ENCODE data around the gene AMBP. TPM values are rescaled to one million over a fixed set of nuclear protein-coding genes. Genes with fewer than 3 reads are reported as not detected.
A peak's percentile ranks its signal among the peaks of the same experiment; 100 is the strongest.
"Not testable (repeated sequence)": the region's sequence is repeated elsewhere in the genome, so short reads cannot be mapped to it uniquely, and the experiment has no call there.

The AMBP gene
- total RNA-seq, 8 experiments from 2014 or later = 0.16 to 1.8 (median 0.45) TPM; not detected in 1

DNA sequence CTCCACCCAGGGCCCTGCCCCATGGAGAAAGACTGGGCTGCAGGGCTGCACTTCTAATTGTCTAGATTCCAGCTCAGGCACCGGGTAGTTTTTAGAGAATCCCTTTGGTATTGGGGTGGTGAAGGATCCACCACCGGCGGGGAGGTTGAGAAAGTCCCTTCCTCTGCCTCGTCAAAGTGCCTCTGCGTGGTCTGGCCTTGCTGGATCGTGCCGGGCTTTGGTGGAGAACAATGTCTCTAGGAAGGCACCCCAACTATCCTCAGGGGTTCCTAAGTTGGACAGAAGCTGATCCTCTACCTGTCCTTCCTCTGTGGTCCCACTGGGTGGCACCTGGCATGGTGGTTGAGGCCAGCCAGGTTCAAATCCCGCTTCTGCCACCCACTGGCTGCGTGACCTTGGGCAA is 7.3 kb upstream of the AMBP start:
- no peak overlapping the region for H3K27ac ChIP-seq
- H3K4me3 ChIP-seq = no peak overlapping the region
- 65 to 90% (median 80%) methylated on average over 2 to 5 of the region's 9 CpGs; no CpG with 5 or more reads in 5 of the 10 experiments for WGBS, 10 experiments
- no peak for ATAC-seq (replicated peaks in 6 of 8)
- H3K4me1 ChIP-seq (replicated peaks in 1 of 2) = no peaks in the 10 kb centered on the region
- in situ Hi-C loops (cut with MboI; ENCODE audit: low pct_unique_long_range_greater_than_20kb in 2 of 9, low sequenced_read_pairs in 9 of 9, unreplicated experiment in 9 of 9) = loop anchor here in 4 of 9 experiments (10.0 to 25.0 kb wide), 2 partner anchors 202 to 209 kb away; no protein-coding TSS in a partner anchor

DNA sequence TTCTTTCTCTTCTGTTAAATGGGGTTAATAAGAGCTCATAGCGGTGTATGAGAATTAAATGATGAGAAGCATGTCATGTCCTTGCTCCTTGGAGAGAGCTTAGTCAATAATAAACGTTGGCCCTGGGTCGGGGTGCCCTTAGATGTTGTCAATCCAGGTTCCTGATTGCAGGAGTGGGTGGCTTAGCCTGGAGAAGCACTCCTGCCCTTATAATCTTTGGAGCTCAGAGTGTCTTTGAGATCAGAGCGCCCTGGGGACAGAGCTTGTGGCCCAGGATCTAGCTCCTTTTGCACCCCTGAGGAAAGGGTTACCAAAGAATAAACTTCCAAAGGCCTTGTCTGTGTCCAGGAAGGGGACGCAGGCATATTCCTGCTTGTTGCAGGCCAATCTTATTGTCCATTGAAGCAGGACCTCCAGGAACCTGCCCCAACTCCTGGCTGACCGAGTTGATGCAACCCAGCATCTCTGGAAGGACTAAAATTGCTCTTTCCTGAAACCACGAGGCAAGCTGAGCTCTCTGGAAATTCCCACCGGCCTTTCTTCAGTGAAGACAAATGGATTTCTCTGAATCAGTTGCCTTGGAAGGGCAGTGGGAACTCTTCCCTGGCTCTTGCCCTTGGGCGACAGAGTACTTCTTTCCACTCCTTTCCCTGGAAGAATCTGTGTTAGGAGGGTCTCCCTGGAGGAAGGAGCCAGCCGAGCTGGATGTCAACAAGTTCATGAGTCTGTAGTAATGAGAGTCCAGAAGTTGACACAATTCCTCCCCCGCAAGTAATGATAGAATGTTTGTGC is 6.4 kb upstream of the AMBP start:
- no peak for ATAC-seq (replicated peaks in 6 of 8)
- Histone ChIP-seq H3K4me3 (no peak overlapping the region), H3K27ac (no peak overlapping the region), H3K4me1 (replicated peaks in 1 of 2) (no peaks in the 10 kb centered on the region)
- WGBS, 10 experiments = 20 to 100% (median 76%) methylated on average over 1 to 6 of the region's 11 CpGs; no CpG with 5 or more reads in 1 of the 10 experiments
- in situ Hi-C loops (cut with MboI; ENCODE audit: low pct_unique_long_range_greater_than_20kb in 2 of 9, low sequenced_read_pairs in 9 of 9, unreplicated experiment in 9 of 9) = loop anchor here in 4 of 9 experiments (10.0 to 25.0 kb wide), 2 partner anchors 203 to 210 kb away; no protein-coding TSS in a partner anchor

DNA sequence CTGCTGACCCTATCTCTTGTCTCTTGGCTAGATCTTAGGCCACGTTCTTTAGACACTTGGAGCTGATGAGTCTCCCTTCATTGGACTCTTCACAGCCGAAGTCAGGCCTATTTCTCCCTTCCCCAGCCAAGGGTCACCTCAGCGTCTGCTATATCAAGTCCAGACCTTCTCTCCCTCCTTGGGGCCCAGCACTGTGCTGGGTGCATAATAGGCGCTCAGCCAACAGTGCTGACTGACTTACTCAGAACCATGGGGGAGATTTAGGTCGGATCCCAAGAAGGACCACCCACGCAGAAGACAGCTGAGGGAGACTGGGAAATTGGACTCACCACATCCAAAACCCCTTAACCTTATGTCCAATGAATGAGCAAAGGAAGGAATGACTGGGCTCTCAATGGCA is 5.6 kb upstream of the AMBP start:
- in situ Hi-C loops (cut with MboI; ENCODE audit: low pct_unique_long_range_greater_than_20kb in 2 of 9, low sequenced_read_pairs in 9 of 9, unreplicated experiment in 9 of 9) = loop anchor here in 4 of 9 experiments (10.0 to 25.0 kb wide), 2 partner anchors 204 to 211 kb away; no protein-coding TSS in a partner anchor
- WGBS, 10 experiments = 58 to 100% (median 86%) methylated on average over 1 to 4 of the region's 6 CpGs; no CpG with 5 or more reads in 2 of the 10 experiments
- no peak for ATAC-seq (replicated peaks in 6 of 8)
- Histone ChIP-seq H3K4me3 (no peak overlapping the region), H3K27ac (no peak overlapping the region), H3K4me1 (replicated peaks in 1 of 2) (no peaks in the 10 kb centered on the region)

DNA sequence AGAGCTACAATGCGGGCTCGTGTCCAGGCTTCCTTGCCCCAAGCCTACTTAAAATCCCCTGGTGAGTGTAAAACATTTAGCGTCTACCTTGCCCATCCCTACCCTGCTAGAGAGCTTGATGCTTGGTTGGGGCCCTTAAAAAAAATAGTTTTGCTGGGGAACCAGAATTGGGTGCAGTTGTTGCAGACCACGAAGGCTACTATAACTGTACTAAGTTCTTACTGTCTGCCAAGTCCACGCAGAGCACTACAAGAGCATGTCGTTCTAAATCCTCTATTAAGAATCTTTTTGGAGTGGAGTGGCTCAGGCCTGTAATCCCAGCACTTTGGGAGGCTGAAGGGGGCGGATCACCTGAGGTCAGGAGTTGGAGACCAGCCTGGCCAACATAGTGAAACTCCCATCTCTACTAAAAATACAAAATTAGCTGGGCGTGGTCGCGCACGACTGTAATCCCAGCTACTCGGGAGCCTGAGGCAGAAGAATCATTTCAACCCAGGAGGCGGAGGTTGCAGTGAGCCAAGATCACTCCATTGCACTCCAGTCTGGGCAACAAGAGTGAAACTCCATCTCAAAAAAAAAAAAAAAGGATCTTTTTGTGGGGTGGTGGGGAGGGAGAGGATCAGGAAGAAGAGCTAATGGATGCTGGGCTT is 4.8 kb upstream of the AMBP start:
- 0 to 86% (median 60%) methylated on average over 1 to 9 of the region's 13 CpGs; no CpG with 5 or more reads in 1 of the 10 experiments for WGBS, 10 experiments
- not testable (repeated sequence) for H3K4me3 ChIP-seq; H3K4me1 ChIP-seq (replicated peaks in 1 of 2); H3K27ac ChIP-seq
- peak in 6 of 8 experiments; percentile 20 to 59 (median 41) for ATAC-seq (replicated peaks in 6 of 8)
- in situ Hi-C loops (cut with MboI; ENCODE audit: low pct_unique_long_range_greater_than_20kb in 2 of 9, low sequenced_read_pairs in 9 of 9, unreplicated experiment in 9 of 9) = loop anchor here in 4 of 9 experiments (10.0 to 25.0 kb wide), 2 partner anchors 204 to 212 kb away; no protein-coding TSS in a partner anchor

DNA sequence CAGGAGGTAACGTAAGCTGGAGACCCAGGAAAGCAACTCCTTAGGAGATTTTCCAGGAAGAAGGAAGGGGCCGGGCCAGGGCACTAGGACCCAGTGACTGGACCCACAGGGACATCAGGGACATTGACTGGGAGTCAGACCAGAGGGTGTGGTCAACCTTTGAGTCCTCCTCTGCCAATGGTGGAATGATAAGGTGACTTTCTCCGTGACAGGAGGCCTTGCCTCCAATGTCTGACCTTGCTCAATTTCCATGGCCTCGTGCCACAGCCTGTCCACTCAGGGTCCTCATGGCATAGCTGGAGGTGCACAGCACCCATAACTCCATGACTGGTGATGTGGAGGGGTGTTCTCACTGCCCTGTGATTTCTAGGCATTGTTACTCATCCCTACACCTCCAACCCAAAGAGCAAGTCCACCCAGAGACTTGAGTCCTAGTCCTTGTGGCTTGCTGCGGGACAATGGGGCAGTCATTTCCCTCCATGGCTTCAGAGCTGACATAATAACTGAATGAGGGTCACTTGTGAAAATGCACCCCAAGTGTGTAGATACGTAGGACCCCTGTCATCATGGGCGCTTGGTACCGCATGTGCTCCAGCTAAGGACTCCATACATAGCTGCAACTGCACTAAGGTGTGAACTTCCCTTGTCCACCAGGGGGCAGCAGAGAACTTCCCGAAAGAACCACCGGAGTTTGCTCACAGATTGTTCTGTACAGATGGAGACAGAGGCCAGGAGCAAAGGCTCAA is 4.1 kb upstream of the AMBP start:
- H3K27ac ChIP-seq = no peak overlapping the region
- WGBS, 10 experiments = 0 to 100% (median 67%) methylated on average over 2 to 4 of the region's 10 CpGs; no CpG with 5 or more reads in 5 of the 10 experiments
- no peak overlapping the region for H3K4me3 ChIP-seq
- ATAC-seq (replicated peaks in 6 of 8) = peak; percentile 96 to 99 (median 98)
- peaks cover 0 to 2% of the 10 kb centered on the region in 2 donors for H3K4me1 ChIP-seq (replicated peaks in 1 of 2)
- in situ Hi-C loops (cut with MboI; ENCODE audit: low pct_unique_long_range_greater_than_20kb in 2 of 9, low sequenced_read_pairs in 9 of 9, unreplicated experiment in 9 of 9) = loop anchor here in 4 of 9 experiments (10.0 to 25.0 kb wide), 2 partner anchors 205 to 213 kb away; no protein-coding TSS in a partner anchor

DNA sequence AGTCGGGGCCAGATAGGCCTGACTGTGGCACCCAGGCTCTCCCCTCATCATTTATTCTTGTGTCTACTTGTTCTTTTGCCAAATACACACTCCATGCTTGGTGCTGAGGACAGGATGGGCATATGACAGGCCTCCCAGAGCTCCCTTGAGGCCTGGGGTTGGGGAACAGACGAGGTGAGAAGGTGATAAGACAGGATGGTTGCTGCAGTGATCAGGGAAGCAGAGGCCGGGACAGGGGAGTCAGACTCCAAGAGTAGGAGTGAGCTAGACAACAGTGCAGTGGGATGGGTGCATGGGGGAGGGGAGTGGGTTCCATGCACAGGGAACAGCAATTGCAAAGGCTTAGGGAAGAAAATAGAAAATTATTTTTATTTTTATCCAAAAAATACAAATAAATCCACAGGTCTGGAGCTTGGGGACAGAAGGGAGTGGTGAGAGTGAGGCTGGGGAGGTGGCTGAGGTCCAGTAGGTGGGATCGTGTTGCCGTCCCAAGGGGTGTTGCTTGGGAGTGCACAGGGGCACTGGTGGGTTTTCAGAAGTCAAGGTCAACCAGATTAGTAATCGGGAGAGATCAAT is 3.4 kb upstream of the AMBP start:
- 35 to 93% (median 60%) methylated on average over 1 to 3 of the region's 6 CpGs; no CpG with 5 or more reads in 3 of the 10 experiments for WGBS, 10 experiments
- no peak for ATAC-seq (replicated peaks in 6 of 8)
- in situ Hi-C loops (cut with MboI; ENCODE audit: low pct_unique_long_range_greater_than_20kb in 2 of 9, low sequenced_read_pairs in 9 of 9, unreplicated experiment in 9 of 9) = loop anchor here in 4 of 9 experiments (10.0 to 25.0 kb wide), 2 partner anchors 206 to 213 kb away; no protein-coding TSS in a partner anchor
- Histone ChIP-seq H3K27ac (no peak overlapping the region), H3K4me1 (replicated peaks in 1 of 2) (peaks cover 0 to 2% of the 10 kb centered on the region in 2 donors), H3K4me3 (no peak overlapping the region)

DNA sequence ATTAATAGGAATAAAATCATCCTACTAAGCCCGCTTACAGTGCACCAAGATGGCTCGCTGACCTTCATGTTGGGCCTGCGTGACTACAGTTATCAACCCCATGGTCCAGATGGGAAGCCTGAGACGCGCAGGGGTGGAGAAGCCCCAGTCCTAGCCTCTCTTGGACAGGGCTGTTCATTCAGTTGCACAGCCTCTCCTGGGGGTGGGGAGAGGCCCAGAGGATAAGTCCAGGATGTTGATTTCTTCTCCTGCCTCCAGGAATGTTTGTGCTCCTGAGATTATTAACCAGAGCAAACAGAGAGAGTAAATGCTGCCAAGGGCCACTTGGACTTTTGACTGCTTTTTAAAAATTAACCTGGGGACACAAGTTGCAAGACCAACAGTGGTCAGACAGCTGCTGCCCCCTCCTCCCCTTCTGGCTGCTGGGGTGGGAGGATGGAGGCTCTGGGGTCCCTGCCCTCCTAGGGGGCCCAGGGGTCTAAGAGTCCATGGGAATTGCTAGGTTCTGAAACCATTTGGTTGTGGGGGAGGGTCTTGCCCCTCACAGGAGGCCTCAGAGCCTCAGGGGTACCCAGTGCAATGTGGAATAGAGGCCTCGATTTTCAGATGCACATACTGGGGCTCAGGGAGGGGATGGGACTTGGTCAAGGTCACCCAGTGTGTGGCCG is 2.8 kb upstream of the AMBP start:
- Histone ChIP-seq H3K4me1 (replicated peaks in 1 of 2) (peaks cover 0 to 2% of the 10 kb centered on the region in 2 donors), H3K27ac (no peak overlapping the region), H3K4me3 (no peak overlapping the region)
- WGBS, 10 experiments = 60 to 100% (median 87%) methylated on average over 1 to 6 of the region's 7 CpGs; no CpG with 5 or more reads in 2 of the 10 experiments
- in situ Hi-C loops (cut with MboI; ENCODE audit: low pct_unique_long_range_greater_than_20kb in 2 of 9, low sequenced_read_pairs in 9 of 9, unreplicated experiment in 9 of 9) = loop anchor here in 4 of 9 experiments (10.0 to 25.0 kb wide), 2 partner anchors 206 to 214 kb away; no protein-coding TSS in a partner anchor
- no peak for ATAC-seq (replicated peaks in 6 of 8)

DNA sequence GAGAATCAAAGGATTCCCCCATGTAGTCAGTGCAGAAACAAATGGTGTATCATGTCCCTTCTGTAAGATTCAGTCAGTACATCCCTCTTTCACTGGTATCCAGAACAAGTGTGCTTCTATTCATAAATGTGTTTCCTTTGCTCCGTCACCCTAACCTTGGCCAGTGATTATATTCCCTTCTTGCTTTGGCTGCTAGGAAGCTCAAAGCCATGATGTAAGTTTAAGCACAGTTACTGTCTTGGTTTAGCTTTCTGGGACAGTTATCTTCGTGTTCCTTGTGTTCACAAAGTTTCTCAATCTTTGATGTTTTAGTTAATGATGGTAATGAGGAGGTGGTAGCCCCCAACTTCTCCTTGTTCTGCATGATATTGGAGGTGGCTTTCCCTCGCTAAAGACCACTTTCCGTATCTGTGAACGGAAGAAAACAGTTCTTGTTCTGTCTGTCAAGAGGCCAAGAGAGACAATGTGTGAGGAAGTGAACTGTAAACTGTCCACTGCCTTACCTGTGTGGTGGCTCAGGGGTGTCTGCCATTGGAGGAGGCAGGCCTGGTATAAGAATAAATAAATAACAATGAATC is 2.2 kb upstream of the AMBP start:
- Histone ChIP-seq H3K4me1 (replicated peaks in 1 of 2) (peaks cover 0 to 2% of the 10 kb centered on the region in 2 donors), H3K4me3 (no peak overlapping the region), H3K27ac (no peak overlapping the region)
- in situ Hi-C loops (cut with MboI; ENCODE audit: low pct_unique_long_range_greater_than_20kb in 2 of 9, low sequenced_read_pairs in 9 of 9, unreplicated experiment in 9 of 9) = loop anchor here in 4 of 9 experiments (10.0 to 25.0 kb wide), 2 partner anchors 207 to 215 kb away; no protein-coding TSS in a partner anchor
- ATAC-seq (replicated peaks in 6 of 8) = no peak
- WGBS, 10 experiments = 38 to 100% (median 76%) methylated on average over 1 to 5 of the region's 5 CpGs; no CpG with 5 or more reads in 1 of the 10 experiments

DNA sequence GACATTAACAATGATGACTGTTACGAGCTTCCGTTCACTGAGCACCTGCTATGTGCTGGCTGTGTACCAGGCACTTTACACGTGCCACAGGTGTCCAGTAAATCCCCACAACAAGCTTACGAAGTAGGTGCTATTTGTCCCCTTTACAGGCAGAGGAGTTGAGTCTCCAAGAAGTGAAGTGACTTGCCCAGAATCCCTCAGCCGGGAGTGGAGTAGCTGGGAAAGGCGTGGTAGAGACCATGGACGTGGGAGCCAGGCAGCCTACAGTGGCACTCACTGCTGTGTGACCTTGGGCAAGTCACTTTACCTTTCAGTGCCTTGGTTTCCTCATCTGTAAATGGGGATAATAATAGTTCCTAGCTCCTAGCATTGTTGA is 669 bp upstream of the AMBP start:
- no peak for ATAC-seq (replicated peaks in 6 of 8)
- H3K4me3 ChIP-seq = no peak overlapping the region
- 20 to 100% (median 90%) methylated on average over 2 to 5 of the region's 7 CpGs; no CpG with 5 or more reads in 1 of the 10 experiments for WGBS, 10 experiments
- H3K4me1 ChIP-seq (replicated peaks in 1 of 2) = peaks cover 0 to 2% of the 10 kb centered on the region in 2 donors
- no peak overlapping the region for H3K27ac ChIP-seq
- in situ Hi-C loops (cut with MboI; ENCODE audit: low pct_unique_long_range_greater_than_20kb in 2 of 9, low sequenced_read_pairs in 9 of 9, unreplicated experiment in 9 of 9) = loop anchor here in 3 of 9 experiments (25.0 kb wide), 1 partner anchor 209 kb away; no protein-coding TSS in a partner anchor

DNA sequence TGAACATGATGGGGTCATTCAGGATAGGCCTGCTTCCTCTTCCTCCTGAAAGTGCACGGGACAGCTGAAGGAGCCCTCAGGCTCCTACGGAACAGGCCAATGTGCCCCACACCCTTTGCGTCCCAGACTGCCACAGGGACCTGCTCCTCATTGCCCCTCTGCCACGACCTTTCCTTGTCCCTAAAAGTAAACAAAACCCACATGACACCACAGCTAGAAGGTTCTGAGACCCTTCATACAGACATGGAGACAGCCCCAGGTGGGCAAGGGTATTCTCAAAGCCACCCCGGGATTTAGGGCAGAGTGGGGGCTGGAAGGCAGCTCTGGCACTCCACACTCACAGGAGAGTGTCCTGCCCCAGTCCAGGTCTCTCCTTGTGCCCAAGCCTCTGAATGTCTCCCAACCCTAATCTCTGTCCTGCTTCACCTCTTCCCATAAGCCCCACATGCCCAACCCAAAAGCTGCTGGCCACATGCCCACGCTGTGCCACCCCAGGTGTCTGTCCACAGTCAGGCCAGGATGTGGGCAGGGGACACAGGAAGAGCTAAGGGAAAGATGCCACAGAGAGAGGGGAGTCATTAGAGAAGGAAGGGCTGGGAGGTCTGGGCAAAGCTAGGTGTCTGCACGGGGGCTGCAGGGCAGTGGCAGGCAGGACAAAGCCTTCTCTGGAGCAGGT is 800 bp downstream of the AMBP start:
- Histone ChIP-seq H3K27ac (no peak overlapping the region), H3K4me1 (replicated peaks in 1 of 2) (peaks cover 0 to 2% of the 10 kb centered on the region in 2 donors), H3K4me3 (no peak overlapping the region)
- WGBS, 10 experiments = 17 to 83% (median 67%) methylated on average over 1 to 2 of the region's 7 CpGs; no CpG with 5 or more reads in 5 of the 10 experiments
- in situ Hi-C loops (cut with MboI; ENCODE audit: low pct_unique_long_range_greater_than_20kb in 2 of 9, low sequenced_read_pairs in 9 of 9, unreplicated experiment in 9 of 9) = loop anchor here in 3 of 9 experiments (25.0 kb wide), 1 partner anchor 210 kb away; no protein-coding TSS in a partner anchor
- ATAC-seq (replicated peaks in 6 of 8) = no peak

Data from motor neuron (in vitro differentiated cells).